ENCODE results near the gene KIAA2012. TPM values are rescaled to one million over a fixed set of nuclear protein-coding genes. Genes with fewer than 3 reads are reported as not detected.

Gene KIAA2012
- total and polyA plus RNA-seq, 2 of the 8 experiments (the other 6 are each of a cell fraction or from before 2014, with no cell fraction given) = not detected

DNA sequence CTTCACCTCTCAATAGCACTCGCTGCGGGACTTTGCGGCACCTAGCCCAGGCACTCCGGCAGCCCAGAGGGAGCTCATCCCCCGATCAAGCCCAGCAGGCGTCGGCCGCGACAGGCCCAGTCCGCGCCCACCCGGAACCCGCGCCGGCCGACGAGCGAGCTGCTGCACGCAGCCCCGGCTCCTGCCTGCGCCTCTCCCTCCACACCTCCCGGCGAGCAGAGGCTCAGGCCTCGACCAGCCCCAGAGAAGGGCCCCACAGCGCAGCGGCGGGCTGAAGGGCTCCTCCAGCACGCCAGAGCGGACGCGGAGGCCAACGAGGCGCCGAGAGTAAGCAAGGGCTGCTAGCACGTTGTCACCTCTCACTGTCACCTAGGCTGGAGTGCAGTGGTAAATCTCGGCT lies 63.5 kb downstream of the KIAA2012 start:
- Histone ChIP-seq H2BK5ac (ENCODE audit: low read depth, low read length) (no peak overlapping the region), H2BK20ac (ENCODE audit: low read length) (no peak overlapping the region), H3K9ac (replicated peaks in 1 of 4; ENCODE audit: extremely low read depth in 1 of 4, low read depth in 3 of 4, low read length in 3 of 4) (no peak overlapping the region), H3K79me2 (ENCODE audit: control insufficient read depth in 1 of 2, insufficient read depth in 2 of 2, low read length in 2 of 2) (no peaks in the 10 kb centered on the region), H4K8ac (ENCODE audit: extremely low read depth, insufficient read depth, low read length) (no peak overlapping the region), H3K56ac (replicated peaks; ENCODE audit: insufficient read length, low read depth, low read length) (no peak overlapping the region), H2AK5ac (ENCODE audit: low read depth, low read length) (no peak overlapping the region), H3K23me2 (ENCODE audit: low read depth, low read length) (no peaks in the 10 kb centered on the region), H3K27me3 (replicated peaks in 1 of 4; ENCODE audit: control insufficient read depth in 3 of 4, extremely low read depth in 1 of 4, insufficient read depth in 3 of 4, low read length in 3 of 4) (no peaks in the 10 kb centered on the region), H3K4me1 (replicated peaks in 1 of 4; ENCODE audit: control insufficient read depth in 3 of 4, insufficient read depth in 4 of 4, low read length in 3 of 4) (peaks cover 0 to 7% (median 1%) of the 10 kb centered on the region in 4 experiments; a peak in 4 of 7 replicates), H3K36me3 (ENCODE audit: control insufficient read depth in 2 of 4, insufficient read depth in 4 of 4, low read length in 3 of 4) (no peaks in the 10 kb centered on the region), H4K91ac (replicated peaks; ENCODE audit: insufficient read length, low read length) (no peak overlapping the region), H3K4ac (replicated peaks; ENCODE audit: insufficient read length, low read depth, low read length) (no peak overlapping the region), H3K18ac (ENCODE audit: extremely low read depth, low read length) (no peak overlapping the region; the same call in 1 of the 2 replicates), H4K5ac (ENCODE audit: insufficient read length, low read depth, low read length) (no peak overlapping the region), H3K23ac (ENCODE audit: insufficient read length) (no peak overlapping the region), H3K79me1 (ENCODE audit: low read depth, low read length) (no peaks in the 10 kb centered on the region), H3K14ac (ENCODE audit: insufficient read length) (no peak overlapping the region), H2BK15ac (ENCODE audit: low read length) (no peak overlapping the region), H3K27ac (ENCODE audit: low read depth, low read length) (no peak overlapping the region), H2AFZ (ENCODE audit: low read length) (no peak overlapping the region), H3K4me2 (ENCODE audit: insufficient read depth in 1 of 2, low read depth in 2 of 2, low read length in 2 of 2) (no peak overlapping the region), H3K4me3 (ENCODE audit: extremely low read depth in 1 of 4, insufficient read depth in 2 of 4, low read depth in 3 of 4, low read length in 4 of 4) (no peak overlapping the region), H2BK120ac (replicated peaks; ENCODE audit: low read depth, low read length) (no peak overlapping the region), H3K9me3 (ENCODE audit: insufficient read depth in 2 of 2, low read depth in 1 of 2, low read length in 1 of 2) (no peaks in the 10 kb centered on the region), H2BK12ac (ENCODE audit: low read depth, low read length) (no peak overlapping the region; the same call in 1 of the 2 replicates), H4K20me1 (replicated peaks in 1 of 2; ENCODE audit: control insufficient read depth in 1 of 2, insufficient read depth in 2 of 2, low read length in 2 of 2) (no peaks in the 10 kb centered on the region)
- TF ChIP-seq ZNF274 (IDR thresholded peaks at IDR 0.05; ENCODE audit: borderline replicate concordance, extremely low read depth, low read length) (no peak), CBX5 (IDR thresholded peaks at IDR 0.05; ENCODE audit: low read depth, low read length) (no peak), HDAC6 (IDR thresholded peaks at IDR 0.05; ENCODE audit: low read depth, low read length) (no peak), RBBP5 (IDR thresholded peaks at IDR 0.05; ENCODE audit: borderline replicate concordance, low read depth, low read length) (no peak), JUN (IDR thresholded peaks at IDR 0.05; ENCODE audit: low read depth, low read length) (no peak), TAF7 (optimal IDR thresholded peaks at IDR 0.05; ENCODE audit: borderline replicate concordance, low read depth, low read length) (no peak), BCL11A (IDR thresholded peaks at IDR 0.05; ENCODE audit: low read depth in 2 of 2, low read length in 2 of 2) (no peak), NANOG (IDR thresholded peaks at IDR 0.05; ENCODE audit: insufficient read depth, low read depth, low read length, poor library complexity, severe bottlenecking) (no peak), KDM1A (IDR thresholded peaks at IDR 0.05; ENCODE audit: borderline replicate concordance, low read length) (no peak)
- TF ChIP-seq, protein P1, sequence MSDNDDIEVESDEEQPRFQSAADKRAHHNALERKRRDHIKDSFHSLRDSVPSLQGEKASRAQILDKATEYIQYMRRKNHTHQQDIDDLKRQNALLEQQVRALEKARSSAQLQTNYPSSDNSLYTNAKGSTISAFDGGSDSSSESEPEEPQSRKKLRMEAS (IDR thresholded peaks at IDR 0.05) = no peak
- WGBS, 2 experiments (ENCODE audit: extremely low coverage in 1 of 2, insufficient coverage in 1 of 2, insufficient read length in 1 of 2, insufficient replicate concordance in 2 of 2, low coverage in 1 of 2, low lambda C conversion rate in 2 of 2, missing lambda C conversion rate in 1 of 2) = 95% methylated on average over 25 of the region's 36 CpGs; no CpG with 5 or more reads in 1 of the 2 experiments
- CTCF ChIA-PET (ENCODE audit: partially characterized antibody) = interaction anchor here (0.6 to 1.4 kb wide), 7 partner anchors 29 to 340 kb away, joined by 3 to 4 read pairs (median 4); no protein-coding TSS in a partner anchor
- POLR2A ChIA-PET (ENCODE audit: partially characterized antibody) = no interaction called here
- DNase-seq (ENCODE audit: low read depth in 1 of 2, low spot score in 2 of 2) (no peak), FAIRE-seq (no peak)

Data from H1 (cell line).